Cortex of kidney (tissue), 1 donor: ENCODE measurements around the gene NINL.
"Not testable (repeated sequence)": the region's sequence is repeated elsewhere in the genome, so short reads cannot be mapped to it uniquely, and the experiment has no call there.

ENCODE experiments used
- DNase-seq: peaks from one replicate; lab custom pipeline; 2025; lab: John Stamatoyannopoulos, UW

The NINL gene

DNA sequence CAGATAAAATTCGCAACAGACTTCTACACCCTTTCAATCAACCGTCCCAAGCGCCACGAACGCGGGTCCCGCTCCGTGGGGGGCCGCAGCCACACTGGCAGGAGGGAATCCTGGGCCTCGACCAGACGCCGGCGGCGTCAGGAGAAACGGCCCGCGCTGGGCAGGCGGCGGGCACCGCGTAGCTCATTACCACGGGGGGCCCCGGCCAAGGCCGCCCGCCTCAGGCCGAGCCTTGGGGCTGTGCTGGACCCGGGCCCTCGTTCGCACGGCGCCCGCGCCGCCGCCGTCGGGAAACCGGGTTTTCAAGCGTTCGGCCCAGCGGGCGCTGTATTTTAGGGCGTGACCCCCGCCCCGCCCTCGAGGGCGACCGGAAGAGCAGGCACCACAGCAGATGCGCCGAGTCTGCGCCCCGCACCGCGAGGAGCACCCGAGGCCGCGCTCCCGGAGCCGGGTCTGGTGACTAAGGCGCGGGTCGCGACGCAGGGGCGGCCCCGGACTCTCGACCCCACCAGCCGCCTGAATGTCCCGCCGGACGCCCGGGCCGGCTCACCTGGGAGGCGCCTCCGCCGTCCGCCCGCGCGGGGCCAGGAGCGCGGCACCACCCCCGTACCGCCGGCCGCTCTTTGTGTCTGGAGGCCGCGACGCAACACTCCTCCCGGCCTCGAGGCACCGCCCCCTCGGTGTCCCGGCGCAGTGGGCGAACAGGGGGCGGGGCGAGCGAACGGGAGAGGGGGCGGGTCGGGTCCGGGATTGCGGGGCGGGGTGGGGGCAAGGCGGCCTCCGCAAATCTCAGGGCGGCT, at the start of gene NINL:
Gene NINL (minus strand): TSS at position 627 of the 800 bp plus-strand sequence. CDS start 58,944 bp downstream, outside the sequence.
- no peak for DNase-seq

DNA sequence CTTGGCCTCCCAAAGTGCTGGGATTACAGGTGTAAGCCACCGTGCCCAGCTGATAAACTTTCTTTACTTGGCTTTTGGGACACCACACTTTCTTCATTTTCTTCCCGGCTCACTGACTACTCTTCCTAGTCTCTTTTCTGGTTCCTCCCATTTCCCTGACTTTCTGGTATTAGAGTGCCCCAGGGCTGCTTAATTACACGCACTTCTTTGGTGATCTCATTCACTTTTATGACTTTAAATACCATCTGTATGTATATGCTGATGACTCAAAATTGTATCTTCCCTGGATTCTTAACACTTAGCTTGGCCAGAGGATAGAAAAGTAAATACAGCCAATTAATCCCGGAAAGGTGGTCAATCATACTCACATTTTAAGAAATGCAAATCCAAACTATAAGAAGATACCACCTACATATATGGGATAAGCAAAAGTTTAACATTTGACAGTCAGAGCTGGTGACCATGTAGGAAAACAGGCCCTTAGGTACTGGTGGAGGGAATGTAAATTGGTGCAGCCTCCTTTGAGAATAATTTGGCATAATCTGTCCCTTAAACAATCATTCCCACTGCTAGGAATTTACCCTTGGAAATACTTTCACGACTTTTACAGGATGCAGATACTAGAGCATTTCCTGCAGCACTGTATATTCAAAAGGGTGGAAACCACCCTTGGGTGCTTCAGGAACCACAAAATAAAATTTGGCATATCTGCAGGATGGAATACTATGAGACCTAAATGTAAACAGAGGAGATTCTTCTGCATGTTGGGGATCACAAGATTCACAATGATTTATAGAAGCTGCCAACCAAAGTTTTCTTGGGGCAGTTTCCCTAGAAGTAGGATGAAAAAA, 47.8 kb upstream of the NINL start:
- no peak for DNase-seq

DNA sequence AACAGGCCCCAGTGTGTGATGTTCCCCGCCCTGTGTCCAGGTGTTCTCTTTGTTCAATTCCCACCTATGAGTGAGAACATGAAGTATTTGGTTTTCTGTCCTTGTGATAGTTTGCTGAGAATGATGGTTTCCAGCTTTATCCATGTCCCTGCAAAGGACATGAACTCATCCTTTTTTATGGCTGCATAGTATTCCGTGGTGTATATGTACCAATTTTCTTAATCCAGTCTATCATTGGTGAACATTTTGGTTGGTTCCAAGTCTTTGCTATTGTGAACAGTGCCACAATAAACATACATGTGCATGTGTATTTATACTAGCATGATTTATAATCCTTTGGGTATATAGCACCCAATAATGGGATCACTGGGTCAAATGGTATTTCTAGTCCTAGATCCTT, 45.3 kb upstream of the NINL start:
- not testable (repeated sequence) for DNase-seq

DNA sequence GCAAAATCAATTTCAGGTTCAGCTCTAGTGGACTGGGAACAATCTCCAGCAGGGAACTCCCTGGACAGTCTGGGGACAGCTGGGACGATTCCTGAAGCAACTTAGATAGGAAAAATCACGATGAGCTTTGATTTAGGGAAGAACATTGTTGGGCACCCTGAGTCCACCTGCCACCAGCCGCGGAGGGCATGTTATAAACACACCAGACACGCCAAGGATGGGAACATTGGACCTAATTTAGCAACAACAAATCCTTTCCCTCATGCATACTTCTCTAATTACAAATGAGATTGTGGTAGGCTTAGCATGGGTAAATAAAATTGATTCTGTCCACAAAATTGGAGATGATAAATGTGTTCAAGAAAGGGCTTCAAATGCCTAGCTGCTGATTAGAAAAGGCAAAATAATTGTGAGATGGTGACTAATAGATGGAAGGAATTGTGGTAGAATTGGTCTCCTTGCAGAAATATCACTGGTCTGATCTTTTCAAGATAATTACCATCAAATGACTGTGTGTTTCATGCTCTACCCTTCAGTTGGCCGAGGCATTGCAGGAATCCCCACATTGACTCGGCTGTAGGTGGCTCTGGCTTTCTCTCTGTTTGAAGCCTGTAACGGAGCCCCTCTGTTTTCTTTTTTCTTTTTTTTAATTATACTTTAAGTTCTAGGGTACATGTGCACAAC, 44.6 kb upstream of the NINL start:
- DNase-seq = no peak

DNA sequence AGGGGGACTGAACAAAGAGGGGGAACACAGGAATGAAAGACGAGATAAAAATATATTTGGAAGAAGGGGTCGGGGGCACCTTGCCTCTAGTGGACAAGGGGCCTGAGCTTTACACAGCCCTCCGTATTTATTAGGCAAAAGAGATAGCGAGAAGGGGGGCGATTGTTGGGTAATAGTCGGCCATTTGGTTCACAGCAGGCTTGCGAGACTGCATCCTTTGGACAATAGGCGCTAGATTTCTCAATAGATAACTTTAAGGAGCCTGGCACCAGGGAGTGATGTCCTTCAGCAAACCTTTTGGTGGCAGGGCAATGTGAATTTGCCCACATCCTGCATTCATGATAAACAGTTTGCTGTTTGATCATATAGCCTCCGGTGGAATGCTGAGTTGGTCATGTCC, 41.4 kb upstream of the NINL start:
- no peak for DNase-seq

DNA sequence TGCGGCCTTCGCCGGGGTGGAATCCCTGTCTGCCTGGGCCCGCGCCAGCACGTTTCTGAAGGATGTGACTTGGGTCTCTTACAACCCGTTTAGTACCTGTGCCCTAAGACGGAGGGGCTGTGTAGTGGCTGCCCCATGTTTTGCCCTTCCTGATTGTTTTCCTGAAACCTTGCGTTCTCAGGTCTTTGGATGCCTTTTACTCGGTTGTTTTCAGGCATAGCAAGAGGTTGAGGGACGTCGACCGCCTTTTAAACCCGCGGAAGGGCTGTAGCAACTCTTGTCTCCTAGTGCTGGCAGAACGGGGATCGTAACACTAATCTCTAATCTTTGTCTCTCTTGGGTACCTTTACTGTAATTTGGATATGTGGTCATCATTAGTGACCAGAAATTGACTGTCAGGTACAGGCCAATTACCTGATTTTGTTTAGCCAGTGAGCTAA, 39.2 kb upstream of the NINL start:
- no peak for DNase-seq

DNA sequence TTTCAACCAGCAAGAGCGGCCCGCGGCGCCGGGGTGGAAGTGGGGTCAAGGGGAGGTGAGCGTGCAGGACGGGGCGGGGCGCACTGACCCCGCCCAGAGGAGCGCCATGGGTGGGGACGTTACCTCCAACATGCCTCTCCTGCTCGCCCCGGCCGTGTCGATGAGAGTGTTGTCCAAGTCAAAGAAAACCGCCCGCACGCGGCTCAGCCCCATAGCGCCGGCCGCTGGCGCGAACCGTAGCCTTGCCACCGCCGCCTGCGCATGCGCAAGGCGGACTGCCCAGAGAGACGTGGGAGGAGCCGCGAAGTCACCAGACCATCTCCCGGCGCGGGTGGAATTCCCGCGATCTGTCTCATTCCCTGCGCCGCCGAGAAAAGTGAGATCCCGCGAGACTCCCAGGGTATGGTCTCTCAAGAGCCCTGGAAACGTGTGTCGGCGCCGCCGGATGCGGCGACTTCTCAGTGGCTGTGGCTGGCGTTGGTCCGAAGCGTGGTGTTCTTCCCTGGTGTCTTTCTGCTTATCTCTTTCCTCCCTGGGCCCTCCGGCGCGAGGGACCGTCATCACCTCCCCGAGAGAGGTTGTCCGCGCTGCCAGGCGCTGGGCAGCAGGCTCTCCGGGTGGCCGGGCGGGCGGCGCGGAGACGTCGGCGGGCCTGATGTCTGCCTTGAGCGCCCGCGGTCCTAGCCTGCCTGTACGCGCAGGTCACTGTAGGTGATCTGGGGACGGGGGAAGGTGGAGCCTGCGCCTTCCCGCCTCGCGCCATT, 38.6 kb upstream of the NINL start, which contains the start of gene NANP:
Gene NANP (minus strand): TSS at position 279 of the 764 bp plus-strand sequence. CDS start 66 bp downstream, at position 213.
- peak; percentile 76 for DNase-seq

DNA sequence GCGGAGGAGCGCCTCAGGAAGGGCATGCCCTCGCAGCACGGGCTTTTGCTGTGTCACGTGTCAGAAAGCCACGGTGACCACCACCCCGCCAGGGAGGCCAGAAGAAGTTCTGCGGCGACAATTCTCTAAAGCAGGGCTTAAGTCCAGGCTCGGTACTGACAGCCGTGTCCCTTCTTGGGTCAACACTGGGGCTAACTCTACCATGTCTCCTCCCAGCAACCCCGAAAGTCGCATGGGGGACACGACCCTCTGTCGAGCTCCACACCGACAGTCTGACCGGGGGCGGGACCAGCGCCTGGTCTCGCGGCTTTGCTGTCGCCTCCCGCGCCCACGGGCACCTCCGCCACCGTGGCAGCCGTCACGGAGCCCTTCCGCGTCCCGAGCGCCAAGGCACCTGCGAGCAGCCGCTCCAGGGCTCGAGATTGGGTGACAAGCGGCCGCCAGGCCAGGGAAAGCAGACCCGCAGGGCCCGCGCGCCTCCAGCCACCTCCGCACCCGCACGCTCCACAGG, 37.9 kb upstream of the NINL start:
- no peak for DNase-seq

DNA sequence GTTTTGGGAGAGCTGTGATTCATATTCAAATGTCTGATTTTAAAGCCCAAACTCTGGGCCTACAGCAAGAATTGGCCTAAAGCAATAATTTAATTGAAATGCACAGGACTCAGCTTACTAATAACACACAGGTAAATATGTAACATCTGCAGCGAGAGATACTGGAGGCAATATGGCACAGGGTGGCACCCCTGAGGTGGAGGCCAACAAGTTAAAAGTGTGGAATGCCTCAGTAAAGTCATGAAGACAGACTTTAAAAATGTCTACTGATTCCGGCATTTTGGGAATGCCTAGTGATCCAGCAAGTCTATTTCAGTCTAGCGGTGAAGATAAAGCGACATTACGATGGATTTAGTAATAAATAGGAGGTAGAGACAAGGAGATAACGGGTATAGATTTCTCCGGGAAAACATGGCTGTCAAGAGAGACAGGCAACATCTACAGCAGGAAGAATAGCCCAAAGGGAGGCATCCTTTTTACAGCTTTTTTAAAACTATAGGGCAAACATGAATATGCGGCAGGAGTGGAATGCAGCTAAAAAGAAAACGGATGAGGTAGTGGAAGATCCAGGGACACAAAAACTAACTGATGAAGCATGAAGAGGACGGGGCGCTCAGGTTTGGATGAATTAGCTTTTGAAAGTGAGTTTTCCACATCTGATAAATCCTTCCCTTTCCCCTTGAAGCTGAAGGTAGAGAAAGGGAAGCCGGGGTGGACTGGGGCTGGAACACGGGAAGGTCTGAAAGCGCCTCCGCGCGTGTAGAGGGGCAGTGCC, 37.3 kb upstream of the NINL start:
- no peak for DNase-seq

DNA sequence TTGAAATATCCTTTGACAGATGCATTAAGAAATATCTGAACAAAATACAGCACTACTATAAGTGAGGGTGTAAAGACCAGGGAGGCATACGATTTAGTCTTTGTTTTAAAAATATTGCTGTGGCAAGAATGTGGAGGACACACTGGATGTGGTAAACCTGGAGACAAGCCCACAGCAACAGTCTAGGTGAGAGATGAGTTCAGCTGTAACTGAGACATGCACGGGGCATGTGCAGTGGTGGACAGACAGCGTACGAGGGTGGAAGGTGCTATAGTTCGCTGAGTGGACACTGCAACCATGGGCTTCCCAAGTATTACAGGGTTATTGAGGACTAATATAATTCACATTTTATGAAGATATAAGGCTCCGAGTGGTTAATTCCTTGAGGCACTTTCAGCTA, 36.7 kb upstream of the NINL start:
- DNase-seq = no peak

DNA sequence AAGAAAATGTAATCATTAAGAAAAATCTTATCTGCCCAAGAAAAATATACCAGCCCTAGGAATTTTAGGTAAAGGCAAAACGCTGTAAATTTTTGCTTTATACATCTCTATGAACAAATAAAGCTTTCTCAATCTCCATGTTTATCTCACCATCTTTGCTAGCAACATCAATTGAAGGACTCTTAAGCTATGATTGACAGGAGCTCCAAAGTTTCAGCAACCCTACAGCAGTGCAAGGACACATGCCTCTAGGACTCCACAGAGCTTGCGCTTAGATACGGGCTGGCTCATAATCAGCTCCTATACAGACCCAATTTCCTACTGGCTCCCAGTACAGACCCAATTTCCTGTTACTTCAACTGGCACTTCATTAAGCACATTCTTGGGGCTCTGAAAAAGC, 34.2 kb upstream of the NINL start:
- DNase-seq = no peak

DNA sequence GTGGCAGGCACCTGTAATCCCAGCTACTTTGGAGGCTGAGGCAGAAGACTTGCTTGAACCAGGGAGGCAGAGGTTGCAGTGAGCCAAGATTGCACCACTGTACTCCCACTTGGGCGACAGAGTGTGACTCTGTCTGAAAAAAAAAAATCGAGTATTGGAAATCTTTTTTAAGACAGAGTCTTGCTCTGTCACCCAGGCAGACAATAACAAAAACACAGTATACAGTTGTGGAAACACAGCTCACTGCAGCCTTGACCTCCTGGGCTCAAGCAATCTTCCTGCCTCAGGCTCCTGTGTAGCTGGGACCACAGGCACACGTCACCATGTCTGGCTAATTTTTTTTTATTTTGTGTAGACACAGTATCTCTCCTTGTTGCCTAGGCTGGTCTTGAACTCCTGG, 23.4 kb upstream of the NINL start:
- no peak for DNase-seq

DNA sequence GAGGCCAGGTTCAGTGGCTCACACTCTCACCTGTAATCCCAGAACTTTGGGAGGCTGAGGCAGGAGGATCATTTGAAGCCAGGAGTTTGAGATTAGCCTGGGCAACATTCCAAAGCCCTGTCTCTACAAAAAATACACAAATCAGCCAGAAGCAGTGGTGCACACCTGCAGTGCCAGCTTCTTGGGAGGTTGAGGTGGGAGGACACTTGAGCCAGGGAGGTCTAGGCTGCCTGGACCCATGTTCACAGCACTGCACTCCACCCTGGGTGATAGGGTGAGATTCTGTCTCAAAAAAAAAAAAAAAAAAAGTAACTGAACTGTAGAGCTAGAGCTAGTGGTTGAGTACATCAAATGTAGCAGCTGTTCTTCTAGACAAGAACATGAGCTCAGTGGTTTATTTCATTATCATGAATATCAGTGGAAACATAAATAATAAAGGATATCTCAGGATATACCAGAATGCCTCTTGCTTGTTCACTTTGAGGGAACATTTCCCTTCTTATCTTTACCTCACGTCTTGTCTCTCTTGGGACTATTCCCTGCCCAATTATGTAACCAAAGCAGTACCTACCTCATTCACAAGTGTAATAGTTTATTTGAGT, 20.9 kb upstream of the NINL start:
- no peak for DNase-seq

DNA sequence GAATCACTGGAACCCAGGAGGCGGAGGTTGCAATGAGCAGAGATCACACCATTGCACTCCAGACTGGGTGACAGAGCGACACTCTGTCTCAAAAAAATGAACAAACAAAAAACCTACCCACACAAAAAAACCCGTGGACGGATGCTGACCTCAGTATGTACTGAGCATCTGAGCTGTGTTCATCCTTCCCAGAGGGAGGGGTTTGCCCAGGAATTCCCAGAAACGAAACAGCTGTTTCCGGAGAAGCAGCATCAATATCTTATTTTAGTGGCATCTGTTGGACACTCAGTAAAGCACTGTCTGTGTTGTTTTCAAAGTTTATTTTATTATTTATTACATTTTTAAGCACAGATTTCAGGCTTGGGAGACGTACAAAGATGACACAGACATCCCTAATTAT, 19.8 kb upstream of the NINL start:
- DNase-seq = no peak

DNA sequence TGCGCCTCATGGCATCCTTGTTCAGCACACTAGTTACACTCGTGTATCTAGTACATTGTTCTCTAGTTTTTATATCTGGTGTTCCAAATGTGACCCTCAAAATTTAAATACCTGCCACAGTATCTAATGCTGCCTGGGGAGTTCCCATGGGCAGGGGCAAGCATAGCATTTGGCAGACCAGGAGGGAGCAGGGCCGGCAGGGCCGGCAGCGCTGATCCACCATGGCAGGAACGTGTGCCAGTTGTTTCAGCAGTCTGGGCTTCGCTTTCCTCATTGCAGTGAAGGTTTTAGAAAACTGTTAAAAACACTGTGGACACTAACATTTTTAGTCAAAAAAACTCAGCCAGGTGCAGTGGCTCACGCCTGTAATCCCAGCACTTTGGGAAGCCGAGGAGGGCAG, 19.3 kb upstream of the NINL start:
- DNase-seq = no peak

DNA sequence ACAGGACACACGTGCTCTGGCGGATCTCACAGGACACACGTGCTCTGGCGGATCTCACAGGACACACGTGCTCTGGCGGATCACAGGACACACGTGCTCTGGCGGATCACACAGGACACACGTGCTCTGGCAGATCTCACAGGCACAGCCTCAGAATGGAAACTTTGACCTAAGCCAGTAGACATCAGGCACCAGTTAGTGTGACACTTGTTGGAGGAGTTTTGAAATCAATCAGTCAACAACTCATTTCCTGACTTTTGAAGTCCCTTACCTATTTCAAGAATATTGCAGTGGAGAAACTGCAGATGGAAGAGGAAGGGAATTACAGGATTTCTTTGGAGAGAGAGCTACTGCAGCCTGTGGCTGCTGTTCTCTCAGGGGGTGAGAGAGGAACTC, 17.6 kb upstream of the NINL start:
- DNase-seq = not testable (repeated sequence)

DNA sequence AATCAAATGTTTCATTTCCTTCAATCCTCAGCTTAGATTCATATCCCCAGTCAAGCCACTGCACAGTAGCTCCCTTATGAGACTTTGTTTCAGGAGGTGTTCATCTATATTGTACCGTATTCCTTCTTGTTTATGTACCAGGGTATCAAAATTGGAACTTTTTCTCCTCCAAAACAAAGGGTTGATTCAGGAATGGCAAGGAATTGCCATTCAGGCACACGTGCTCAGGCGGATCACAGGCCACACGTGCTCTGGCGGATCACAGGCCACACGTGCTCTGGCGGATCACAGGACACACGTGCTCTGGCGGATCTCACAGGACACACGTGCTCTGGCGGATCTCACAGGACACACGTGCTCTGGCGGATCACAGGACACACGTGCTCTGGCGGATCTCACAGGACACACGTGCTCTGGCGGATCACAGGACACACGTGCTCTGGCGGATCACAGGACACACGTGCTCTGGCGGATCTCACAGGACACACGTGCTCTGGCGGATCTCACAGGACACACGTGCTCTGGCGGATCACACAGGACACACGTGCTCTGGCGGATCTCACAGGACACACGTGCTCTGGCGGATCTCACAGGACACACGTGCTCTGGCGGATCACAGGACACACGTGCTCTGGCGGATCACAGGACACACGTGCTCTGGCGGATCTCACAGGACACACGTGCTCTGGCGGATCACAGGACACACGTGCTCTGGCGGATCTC, 17.0 kb upstream of the NINL start:
- DNase-seq = not testable (repeated sequence)

DNA sequence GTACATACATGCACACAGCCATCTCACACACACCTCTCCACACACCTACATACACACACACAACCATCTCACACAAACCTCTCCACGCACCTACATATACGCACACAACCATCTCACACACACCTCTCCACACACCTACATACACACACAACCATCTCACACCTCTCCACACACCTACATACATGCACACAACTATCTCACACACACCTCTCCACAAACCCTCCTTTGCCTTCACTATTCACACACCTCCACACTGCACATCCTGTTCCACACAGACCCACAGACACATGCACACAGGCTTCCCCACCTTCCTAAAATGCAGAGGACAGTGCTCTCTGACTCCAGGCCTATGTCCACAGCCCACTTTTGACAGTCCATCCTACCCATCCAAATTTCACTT, 16.3 kb upstream of the NINL start:
- DNase-seq = no peak

DNA sequence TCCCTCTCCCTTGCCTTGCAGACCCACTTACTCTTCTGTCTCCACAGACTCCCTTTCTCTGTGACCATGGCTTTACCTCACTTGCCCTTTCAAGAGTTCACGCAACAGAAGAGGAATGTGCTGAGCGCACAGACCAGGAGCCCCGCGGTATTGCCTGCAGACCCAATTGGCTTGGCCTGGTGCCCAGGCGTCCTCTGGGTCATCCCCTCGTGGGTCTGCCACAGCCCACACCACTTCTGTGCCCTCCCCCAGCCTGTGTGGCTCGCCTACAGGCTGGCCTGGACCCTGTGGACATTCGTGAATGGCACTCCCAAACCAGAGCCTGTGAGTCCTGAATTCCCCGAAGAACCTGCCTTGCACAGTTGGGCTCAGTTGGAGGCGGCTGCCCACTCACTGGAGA, 15.3 kb upstream of the NINL start:
- no peak for DNase-seq
